Right lobe of liver (tissue), 4 donors: ENCODE results near the gene WDR75.

Experiments used
- CTCF ChIP-seq, 4 donors: fragments of 200-600 bp in 3 of 4; fragments of 450-650 bp in 1 of 4; IDR thresholded peaks; one replicate each; pipeline versions ENCODE4 v1.5.1 to v1.8.0; 2016 to 2022; ENCODE audit warnings: antibody characterized with exemption in 4 of 4, mild to moderate bottlenecking in 2 of 4
- POLR2A ChIP-seq: fragments of 450-650 bp; IDR thresholded peaks from one replicate; pipeline ENCODE4 v1.6.1; 2017; ENCODE audit warnings: antibody characterized with exemption, mild to moderate bottlenecking
- donor health status: DM: no; HTN: no; CAD: no.
- donor health status: DM: no; HTN: no; CAD: no.
- donor health status: DM: no; HTN: yes; CAD: no.

DNA sequence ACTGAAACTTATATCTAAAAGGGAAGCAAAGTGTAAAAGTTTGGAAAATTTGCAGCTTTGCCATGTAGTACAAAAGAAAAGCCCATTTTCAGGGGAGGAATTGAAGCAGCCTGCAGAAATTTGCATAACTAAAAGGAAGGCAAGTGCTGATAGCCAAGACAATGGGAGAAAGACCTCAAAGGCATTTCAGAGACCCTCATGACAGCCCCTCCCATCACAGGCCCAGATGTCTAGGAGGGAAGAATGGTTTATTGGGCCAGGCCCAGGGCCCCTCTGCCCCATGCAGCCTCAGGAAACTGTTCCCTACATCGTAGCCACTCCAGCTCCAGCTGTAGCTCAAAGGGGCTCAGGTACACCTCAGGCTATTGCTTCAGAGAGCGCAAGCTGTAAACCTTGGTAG lies 14.4 kb upstream of the WDR75 start:
- TF ChIP-seq CTCF (IDR thresholded peaks at IDR 0.05) (no peak), POLR2A (no peak)
